SK-N-SH (cell line): ENCODE results near the gene USP47.

Experiments
- CHD2 ChIP-seq: fragments of 150-350 bp; IDR thresholded peaks from 2 replicates; pipeline ENCODE4 v1.6.1; 2018; ENCODE audit warnings: low read length; ENCODE audit not compliant: partially characterized antibody
- CTCF ChIP-seq: fragments of 200-600 bp; sonication (generic); IDR thresholded peaks from 2 replicates; pipeline ENCODE4 v1.6.1; 2017; ENCODE audit warnings: antibody characterized with exemption, mild to moderate bottlenecking, moderate library complexity
- EP300 ChIP-seq, 2 experiments: IDR thresholded peaks; 2 replicates each; pipeline versions ENCODE4 v1.4.0 to v1.6.1; 2012; ENCODE audit warnings: borderline replicate concordance in 1 of 2, low read depth in 1 of 2, low read length in 1 of 2
- JUND ChIP-seq: IDR thresholded peaks from 2 replicates; pipeline ENCODE4 v1.4.0; 2012
- MAX ChIP-seq: IDR thresholded peaks from 2 replicates; pipeline ENCODE4 v1.4.0; 2012; ENCODE audit warnings: low read depth
- POLR2AphosphoS5 ChIP-seq: IDR thresholded peaks from 2 replicates; pipeline ENCODE4 v1.6.1; 2012; ENCODE audit warnings: low read depth, low read length
- RAD21 ChIP-seq: IDR thresholded peaks from 2 replicates; pipeline ENCODE4 v1.6.1; 2012; ENCODE audit warnings: mild to moderate bottlenecking, low read length
- RFX5 ChIP-seq: IDR thresholded peaks from 2 replicates; pipeline ENCODE4 v1.6.1; 2012; ENCODE audit warnings: mild to moderate bottlenecking, improper control_type of control experiment, low read length
- TAF1 ChIP-seq: IDR thresholded peaks from 2 replicates; pipeline ENCODE4 v1.6.1; 2012; ENCODE audit warnings: low read depth, mild to moderate bottlenecking, low read length, moderate library complexity, borderline replicate concordance
- TEAD4 ChIP-seq: IDR thresholded peaks from 2 replicates; pipeline ENCODE4 v1.4.0; 2012; ENCODE audit warnings: mild to moderate bottlenecking, borderline replicate concordance; ENCODE audit not compliant: insufficient read depth
- USF1 ChIP-seq: IDR thresholded peaks from 2 replicates; pipeline ENCODE4 v1.4.0; 2012; ENCODE audit warnings: low read depth, borderline replicate concordance
- YY1 ChIP-seq: IDR thresholded peaks from 2 replicates; pipeline ENCODE4 v1.4.0; 2012; ENCODE audit warnings: low read depth, mild to moderate bottlenecking
- ZBTB33 ChIP-seq: IDR thresholded peaks from 2 replicates; pipeline ENCODE4 v1.4.0; 2012; ENCODE audit warnings: low read depth, borderline replicate concordance
- TF ChIP-seq, protein P1 (sequence below): IDR thresholded peaks from 2 replicates; pipeline ENCODE4; 2012

GRCh38 chr11:11982975-11983374, 141.2 kb downstream of the USP47 start:
- TF ChIP-seq JUND, result peak; percentile 56; the same call in 1 of the 2 replicates
- no peak for TF ChIP-seq TEAD4
- no peak for TF ChIP-seq TAF1
- TF ChIP-seq CTCF, result no peak
- peak in 1 of 2 experiments; percentile 22; a peak in 1 of 4 replicates for TF ChIP-seq EP300 (IDR thresholded peaks at IDR 0.05; ENCODE audit: borderline replicate concordance in 1 of 2, low read depth in 1 of 2, low read length in 1 of 2)
- TF ChIP-seq RFX5, result no peak
- TF ChIP-seq ZBTB33, result no peak
- TF ChIP-seq USF1, result no peak
- TF ChIP-seq, protein P1, sequence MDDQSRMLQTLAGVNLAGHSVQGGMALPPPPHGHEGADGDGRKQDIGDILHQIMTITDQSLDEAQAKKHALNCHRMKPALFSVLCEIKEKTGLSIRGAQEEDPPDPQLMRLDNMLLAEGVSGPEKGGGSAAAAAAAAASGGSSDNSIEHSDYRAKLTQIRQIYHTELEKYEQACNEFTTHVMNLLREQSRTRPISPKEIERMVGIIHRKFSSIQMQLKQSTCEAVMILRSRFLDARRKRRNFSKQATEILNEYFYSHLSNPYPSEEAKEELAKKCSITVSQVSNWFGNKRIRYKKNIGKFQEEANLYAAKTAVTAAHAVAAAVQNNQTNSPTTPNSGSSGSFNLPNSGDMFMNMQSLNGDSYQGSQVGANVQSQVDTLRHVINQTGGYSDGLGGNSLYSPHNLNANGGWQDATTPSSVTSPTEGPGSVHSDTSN, result peak; percentile 43
- no peak for TF ChIP-seq POLR2AphosphoS5
- TF ChIP-seq CHD2, result no peak
- TF ChIP-seq YY1, result no peak
- no peak for TF ChIP-seq RAD21
- TF ChIP-seq MAX, result no peak; the same call in 1 of the 2 replicates
